ENCODE results near the gene PPP2R2D.

PPP2R2D gene

GRCh38 chr10:131855461-131856401 is 45.1 kb upstream of the PPP2R2D start:
- ChIA-PET POLR2A (no interaction called here), CTCF (no interaction called here)
- no peak overlapping the region for H3K27ac ChIP-seq (ENCODE audit: insufficient read depth in 1 of 2, low read depth in 1 of 2, low read length in 2 of 2, poor library complexity in 1 of 2, severe bottlenecking in 2 of 2)
- 90% methylated on average over 20 of the region's 23 CpGs for WGBS (ENCODE audit: insufficient coverage)
- H3K9me3 ChIP-seq (ENCODE audit: control extremely low read depth in 1 of 5, control insufficient read depth in 4 of 5, insufficient read depth in 2 of 5, low read depth in 1 of 5, low read length in 4 of 5) = no peaks in the 10 kb centered on the region
- no peak for DNase-seq
- H3K36me3 ChIP-seq (ENCODE audit: control insufficient read depth in 4 of 4, insufficient read depth in 4 of 4, low read length in 3 of 4) = no peaks in the 10 kb centered on the region
- peaks cover 0 to 7% (median 2%) of the 10 kb centered on the region in 5 experiments for H3K27me3 ChIP-seq (replicated peaks in 2 of 5; ENCODE audit: control insufficient read depth in 4 of 5, insufficient read depth in 5 of 5, low read length in 4 of 5)
- H3K4me1 ChIP-seq (ENCODE audit: control extremely low read depth in 1 of 4, control insufficient read depth in 4 of 4, insufficient read depth in 4 of 4, low read length in 3 of 4) = no peaks in the 10 kb centered on the region
- no peak overlapping the region for H3K4me3 ChIP-seq (ENCODE audit: control insufficient read depth in 1 of 7, extremely low read depth in 1 of 7, insufficient read depth in 4 of 7, low read depth in 2 of 7, low read length in 6 of 7)

GRCh38 chr10:131856441-131857094 is 44.2 kb upstream of the PPP2R2D start:
- Histone ChIP-seq H3K27ac (ENCODE audit: insufficient read depth in 1 of 2, low read depth in 1 of 2, low read length in 2 of 2, poor library complexity in 1 of 2, severe bottlenecking in 2 of 2) (no peak overlapping the region), H3K4me3 (ENCODE audit: control insufficient read depth in 1 of 7, extremely low read depth in 1 of 7, insufficient read depth in 4 of 7, low read depth in 2 of 7, low read length in 6 of 7) (no peak overlapping the region), H3K9me3 (ENCODE audit: control extremely low read depth in 1 of 5, control insufficient read depth in 4 of 5, insufficient read depth in 2 of 5, low read depth in 1 of 5, low read length in 4 of 5) (no peaks in the 10 kb centered on the region), H3K4me1 (ENCODE audit: control extremely low read depth in 1 of 4, control insufficient read depth in 4 of 4, insufficient read depth in 4 of 4, low read length in 3 of 4) (no peaks in the 10 kb centered on the region), H3K36me3 (ENCODE audit: control insufficient read depth in 4 of 4, insufficient read depth in 4 of 4, low read length in 3 of 4) (no peaks in the 10 kb centered on the region), H3K27me3 (replicated peaks in 2 of 5; ENCODE audit: control insufficient read depth in 4 of 5, insufficient read depth in 5 of 5, low read length in 4 of 5) (peaks cover 0 to 10% (median 2%) of the 10 kb centered on the region in 5 experiments)
- ChIA-PET POLR2A (no interaction called here), CTCF (interaction anchor here (1.1 kb wide), 1 partner anchor 11 kb away, joined by 3 read pairs; no protein-coding TSS in a partner anchor)
- DNase-seq = no peak
- 87% methylated on average over 17 of the region's 18 CpGs for WGBS (ENCODE audit: insufficient coverage)

- Histone ChIP-seq H3K9me3 (ENCODE audit: control extremely low read depth in 1 of 5, control insufficient read depth in 4 of 5, insufficient read depth in 2 of 5, low read depth in 1 of 5, low read length in 4 of 5) (no peaks in the 10 kb centered on the region), H3K27me3 (replicated peaks in 2 of 5; ENCODE audit: control insufficient read depth in 4 of 5, insufficient read depth in 5 of 5, low read length in 4 of 5) (peaks cover 0 to 10% (median 2%) of the 10 kb centered on the region in 5 experiments), H3K4me3 (ENCODE audit: control insufficient read depth in 1 of 7, extremely low read depth in 1 of 7, insufficient read depth in 4 of 7, low read depth in 2 of 7, low read length in 6 of 7) (no peak overlapping the region), H3K36me3 (ENCODE audit: control insufficient read depth in 4 of 4, insufficient read depth in 4 of 4, low read length in 3 of 4) (no peaks in the 10 kb centered on the region), H3K27ac (ENCODE audit: insufficient read depth in 1 of 2, low read depth in 1 of 2, low read length in 2 of 2, poor library complexity in 1 of 2, severe bottlenecking in 2 of 2) (no peak overlapping the region), H3K4me1 (ENCODE audit: control extremely low read depth in 1 of 4, control insufficient read depth in 4 of 4, insufficient read depth in 4 of 4, low read length in 3 of 4) (no peaks in the 10 kb centered on the region)
- ChIA-PET CTCF (interaction anchor here (1.1 kb wide), 1 partner anchor 10 kb away, joined by 3 read pairs; no protein-coding TSS in a partner anchor), POLR2A (no interaction called here)
- 89% methylated on average over 27 of the region's 33 CpGs for WGBS (ENCODE audit: insufficient coverage)
- DNase-seq = no peak
Observed at GRCh38 chr10:131857156-131858117, 43.4 kb upstream of the PPP2R2D start.

GRCh38 chr10:131858118-131858515 is 42.7 kb upstream of the PPP2R2D start:
- DNase-seq = no peak
- CTCF ChIA-PET = no interaction called here
- H3K4me1 ChIP-seq (ENCODE audit: control extremely low read depth in 1 of 4, control insufficient read depth in 4 of 4, insufficient read depth in 4 of 4, low read length in 3 of 4) = no peaks in the 10 kb centered on the region
- POLR2A ChIA-PET = no interaction called here
- H3K4me3 ChIP-seq (ENCODE audit: control insufficient read depth in 1 of 7, extremely low read depth in 1 of 7, insufficient read depth in 4 of 7, low read depth in 2 of 7, low read length in 6 of 7) = no peak overlapping the region
- no peak overlapping the region for H3K27ac ChIP-seq (ENCODE audit: insufficient read depth in 1 of 2, low read depth in 1 of 2, low read length in 2 of 2, poor library complexity in 1 of 2, severe bottlenecking in 2 of 2)
- H3K36me3 ChIP-seq (ENCODE audit: control insufficient read depth in 4 of 4, insufficient read depth in 4 of 4, low read length in 3 of 4) = no peaks in the 10 kb centered on the region
- WGBS (ENCODE audit: insufficient coverage) = 87% methylated on average over 11 of the region's 11 CpGs
- H3K9me3 ChIP-seq (ENCODE audit: control extremely low read depth in 1 of 5, control insufficient read depth in 4 of 5, insufficient read depth in 2 of 5, low read depth in 1 of 5, low read length in 4 of 5) = no peaks in the 10 kb centered on the region
- peaks cover 0 to 13% (median 2%) of the 10 kb centered on the region in 5 experiments for H3K27me3 ChIP-seq (replicated peaks in 2 of 5; ENCODE audit: control insufficient read depth in 4 of 5, insufficient read depth in 5 of 5, low read length in 4 of 5)

GRCh38 chr10:131858583-131859340 is 42.0 kb upstream of the PPP2R2D start:
- Histone ChIP-seq H3K27ac (ENCODE audit: insufficient read depth in 1 of 2, low read depth in 1 of 2, low read length in 2 of 2, poor library complexity in 1 of 2, severe bottlenecking in 2 of 2) (no peak overlapping the region), H3K4me1 (ENCODE audit: control extremely low read depth in 1 of 4, control insufficient read depth in 4 of 4, insufficient read depth in 4 of 4, low read length in 3 of 4) (no peaks in the 10 kb centered on the region), H3K27me3 (replicated peaks in 2 of 5; ENCODE audit: control insufficient read depth in 4 of 5, insufficient read depth in 5 of 5, low read length in 4 of 5) (peaks cover 0 to 16% (median 2%) of the 10 kb centered on the region in 5 experiments), H3K36me3 (ENCODE audit: control insufficient read depth in 4 of 4, insufficient read depth in 4 of 4, low read length in 3 of 4) (no peaks in the 10 kb centered on the region), H3K4me3 (ENCODE audit: control insufficient read depth in 1 of 7, extremely low read depth in 1 of 7, insufficient read depth in 4 of 7, low read depth in 2 of 7, low read length in 6 of 7) (no peak overlapping the region), H3K9me3 (ENCODE audit: control extremely low read depth in 1 of 5, control insufficient read depth in 4 of 5, insufficient read depth in 2 of 5, low read depth in 1 of 5, low read length in 4 of 5) (no peaks in the 10 kb centered on the region)
- WGBS (ENCODE audit: insufficient coverage) = 86% methylated on average over 35 of the region's 35 CpGs
- CTCF ChIA-PET = no interaction called here
- no peak for DNase-seq
- POLR2A ChIA-PET = interaction anchor here (0.5 kb wide), 1 partner anchor 526 kb away, joined by 4 read pairs; no protein-coding TSS in a partner anchor

- WGBS (ENCODE audit: insufficient coverage) = 92% methylated on average over 9 of the region's 9 CpGs
- Histone ChIP-seq H3K4me1 (ENCODE audit: control extremely low read depth in 1 of 4, control insufficient read depth in 4 of 4, insufficient read depth in 4 of 4, low read length in 3 of 4) (no peaks in the 10 kb centered on the region), H3K4me3 (ENCODE audit: control insufficient read depth in 1 of 7, extremely low read depth in 1 of 7, insufficient read depth in 4 of 7, low read depth in 2 of 7, low read length in 6 of 7) (no peak overlapping the region), H3K27ac (ENCODE audit: insufficient read depth in 1 of 2, low read depth in 1 of 2, low read length in 2 of 2, poor library complexity in 1 of 2, severe bottlenecking in 2 of 2) (no peak overlapping the region), H3K27me3 (replicated peaks in 2 of 5; ENCODE audit: control insufficient read depth in 4 of 5, insufficient read depth in 5 of 5, low read length in 4 of 5) (peaks cover 0 to 16% (median 4%) of the 10 kb centered on the region in 5 experiments), H3K36me3 (ENCODE audit: control insufficient read depth in 4 of 4, insufficient read depth in 4 of 4, low read length in 3 of 4) (no peaks in the 10 kb centered on the region), H3K9me3 (ENCODE audit: control extremely low read depth in 1 of 5, control insufficient read depth in 4 of 5, insufficient read depth in 2 of 5, low read depth in 1 of 5, low read length in 4 of 5) (no peaks in the 10 kb centered on the region)
- no peak for DNase-seq
- ChIA-PET CTCF (no interaction called here), POLR2A (interaction anchor here (0.5 kb wide), 1 partner anchor 527 kb away, joined by 4 read pairs; no protein-coding TSS in a partner anchor)
Observed at GRCh38 chr10:131859341-131860020, 41.3 kb upstream of the PPP2R2D start.

Data from common myeloid progenitor, CD34-positive (primary cell).